Measurements from ENCODE around the gene FRMD4A. TPM values are rescaled to one million over a fixed set of nuclear protein-coding genes. Genes with fewer than 3 reads are reported as not detected.

FRMD4A gene
- total RNA-seq, 4 donors from 2014 or later, result 4.0 to 12.7 (median 5.6) TPM

DNA sequence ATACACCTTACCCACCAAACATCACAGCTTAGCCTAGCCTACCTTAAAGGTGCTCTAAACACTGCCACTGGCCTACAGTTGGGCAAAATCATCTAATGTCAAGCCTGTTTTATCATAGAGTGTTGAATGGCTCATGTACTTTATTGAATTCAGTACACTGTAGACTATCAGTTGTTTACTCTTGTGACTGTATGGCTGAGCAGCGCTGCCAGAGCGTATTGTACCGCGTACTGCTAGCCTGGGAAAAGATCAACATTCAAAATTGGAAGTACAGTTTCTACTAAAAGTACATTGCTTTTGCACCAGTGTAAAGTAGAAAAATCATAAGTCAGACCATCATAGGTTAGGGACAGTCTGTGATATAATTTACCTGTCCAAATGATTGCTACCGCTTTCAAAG is 517.2 kb downstream of the FRMD4A start:
- H3K4me1 ChIP-seq, result peaks cover 0 to 6% (median 0%) of the 10 kb centered on the region in 4 donors

GRCh38 chr10:13812804-13813203 is 517.9 kb downstream of the FRMD4A start:
- intact Hi-C loops (cut with DNase I; ENCODE audit: low total_unique reads) (no loop called here), in situ Hi-C loops (cut with MboI; ENCODE audit: low pct_ligation_motif_present in 1 of 4, low pct_unique_long_range_greater_than_20kb in 1 of 4, low sequenced_read_pairs in 3 of 4) (no loop called here)
- no peak overlapping the region for H3K4me3 ChIP-seq
- TF ChIP-seq EP300 (IDR thresholded peaks at IDR 0.05; ENCODE audit: low read depth) (no peak), POLR2AphosphoS5 (IDR thresholded peaks at IDR 0.05) (no peak), CTCF (IDR thresholded peaks at IDR 0.05) (no peak), POLR2A (IDR thresholded peaks at IDR 0.05) (no peak)
- 91 to 99% methylated on average over 5 to 11 of the region's 11 CpGs for WGBS, 2 donors (ENCODE audit: low coverage in 1 of 2)
- H3K4me1 ChIP-seq, result peaks cover 0 to 6% (median 0%) of the 10 kb centered on the region in 4 donors
- no peak for DNase-seq
- H3K27ac ChIP-seq, result no peak overlapping the region
- no peaks in the 10 kb centered on the region for H3K27me3 ChIP-seq
- no peaks in the 10 kb centered on the region for H3K9me3 ChIP-seq
- no peaks in the 10 kb centered on the region for H3K36me3 ChIP-seq

More for the DNA sequence above, 517.2 kb downstream of the FRMD4A start:
- in situ Hi-C loops (cut with MboI; ENCODE audit: low pct_ligation_motif_present in 1 of 4, low pct_unique_long_range_greater_than_20kb in 1 of 4, low sequenced_read_pairs in 3 of 4) (no loop called here), intact Hi-C loops (cut with DNase I; ENCODE audit: low total_unique reads) (no loop called here)
- H3K36me3 ChIP-seq, result no peaks in the 10 kb centered on the region
- no peaks in the 10 kb centered on the region for H3K27me3 ChIP-seq
- no peak for TF ChIP-seq POLR2A (IDR thresholded peaks at IDR 0.05)
- H3K9me3 ChIP-seq, result no peaks in the 10 kb centered on the region
- no peak for DNase-seq
- no peak overlapping the region for H3K4me3 ChIP-seq
- H3K27ac ChIP-seq, result no peak overlapping the region
- 93 to 94% methylated on average over 2 to 5 of the region's 5 CpGs for WGBS, 2 donors (ENCODE audit: low coverage in 1 of 2)

DNA sequence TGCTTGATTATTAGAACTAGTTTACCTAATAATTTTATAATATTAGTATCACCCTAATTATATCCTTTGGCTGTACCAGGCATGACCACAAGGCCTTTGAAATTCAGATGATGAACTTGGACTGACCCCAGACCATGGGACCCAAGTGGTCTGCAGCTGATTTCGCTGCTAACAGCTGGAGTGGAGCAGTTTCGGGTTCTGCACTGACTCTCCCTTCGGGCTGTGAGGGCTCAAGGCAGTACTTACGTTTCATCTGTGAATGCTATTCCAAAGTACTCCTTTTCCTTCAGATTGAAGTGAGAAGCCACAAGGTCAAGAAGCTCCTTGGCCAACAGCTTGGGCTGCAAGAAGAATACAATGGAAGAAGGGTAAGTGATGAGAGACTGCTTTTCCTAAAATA is 520.2 kb downstream of the FRMD4A start:
- Histone ChIP-seq H3K27ac (no peak overlapping the region), H3K27me3 (no peaks in the 10 kb centered on the region), H3K4me3 (no peak overlapping the region), H3K9me3 (no peaks in the 10 kb centered on the region), H3K4me1 (no peaks in the 10 kb centered on the region), H3K36me3 (no peaks in the 10 kb centered on the region)
- no peak for DNase-seq
- WGBS, 2 donors (ENCODE audit: low coverage in 1 of 2), result 69 to 77% methylated on average over 4 of the region's 4 CpGs
- intact Hi-C loops (cut with DNase I; ENCODE audit: low total_unique reads), result no loop called here
- in situ Hi-C loops (cut with MboI; ENCODE audit: low pct_ligation_motif_present in 1 of 4, low pct_unique_long_range_greater_than_20kb in 1 of 4, low sequenced_read_pairs in 3 of 4), result no loop called here
- TF ChIP-seq POLR2AphosphoS5 (IDR thresholded peaks at IDR 0.05) (no peak), CTCF (IDR thresholded peaks at IDR 0.05) (no peak)

DNA sequence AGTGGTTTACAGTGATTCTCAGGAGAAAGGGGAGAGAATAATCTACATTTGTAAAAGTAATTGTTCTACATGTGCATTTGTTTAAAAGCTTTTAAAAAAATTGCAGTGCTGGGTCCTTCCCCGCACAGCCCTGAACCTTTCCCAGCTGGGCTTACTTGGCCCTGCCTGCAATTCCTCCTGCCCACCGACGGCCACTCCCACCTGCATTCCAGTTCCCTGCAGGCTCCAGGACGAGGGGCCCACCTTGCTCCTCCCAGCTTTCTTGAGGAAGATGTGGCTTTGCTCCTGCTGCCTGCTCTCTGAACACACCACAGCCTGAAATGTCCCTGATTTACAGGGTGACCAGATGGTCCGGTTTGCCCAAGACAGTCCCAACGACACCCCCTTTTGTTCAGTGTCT is 521.3 kb downstream of the FRMD4A start:
- H3K27me3 ChIP-seq, result no peaks in the 10 kb centered on the region
- H3K4me1 ChIP-seq, result no peaks in the 10 kb centered on the region
- no peak overlapping the region for H3K4me3 ChIP-seq
- no peak for DNase-seq
- 76% methylated on average over 6 of the region's 6 CpGs; no CpG with 5 or more reads in 1 of the 2 donors for WGBS, 2 donors (ENCODE audit: low coverage in 1 of 2)
- no peaks in the 10 kb centered on the region for H3K36me3 ChIP-seq
- no peak overlapping the region for H3K27ac ChIP-seq
- TF ChIP-seq POLR2AphosphoS5 (IDR thresholded peaks at IDR 0.05) (no peak), CTCF (IDR thresholded peaks at IDR 0.05) (no peak), POLR2A (IDR thresholded peaks at IDR 0.05) (no peak), EP300 (IDR thresholded peaks at IDR 0.05; ENCODE audit: low read depth) (no peak)
- intact Hi-C loops (cut with DNase I; ENCODE audit: low total_unique reads) (no loop called here), in situ Hi-C loops (cut with MboI; ENCODE audit: low pct_ligation_motif_present in 1 of 4, low pct_unique_long_range_greater_than_20kb in 1 of 4, low sequenced_read_pairs in 3 of 4) (no loop called here)
- no peaks in the 10 kb centered on the region for H3K9me3 ChIP-seq
